GM12878 (cell line): ENCODE results near the gene UHRF1. TPM values are rescaled to one million over a fixed set of nuclear protein-coding genes. Genes with fewer than 3 reads are reported as not detected.

Experiments
- ATAC-seq: fragments of 200-7000 bp; cut with Tn5 transposase; 3 replicates; pipeline ENCODE4 v1.9.1; 2020; ENCODE audit warnings: mild to moderate bottlenecking, moderate library complexity
- BruUV-seq: library from RNA; stranded (reverse); fragments of 400-500 nt; replicated peaks from 2 replicates; lab custom pipeline; 2021; lab: Mats Ljungman, UMichigan
- CTCF ChIA-PET: fragments of 300-600 bp; sonication (Branson Sonifier 250); formaldehyde crosslinking; extraction: SDS; loops from one replicate; lab custom pipeline; 2021; ENCODE audit warnings: inconsistent platforms; lab: Yijun Ruan, JAX
- POLR2A ChIA-PET: fragments of 350-600 bp; formaldehyde crosslinking; extraction: SDS; loops from one replicate; lab custom pipeline; 2021; ENCODE audit warnings: inconsistent platforms; lab: Charles Lee
- RAD21 ChIA-PET: fragments of 300-600 bp; sonication (Branson Sonifier 250); formaldehyde crosslinking; loops from one replicate; lab custom pipeline; 2023; ENCODE audit warnings: antibody characterized with exemption; ENCODE audit not compliant: unreplicated experiment; lab: Charles Lee
- SMC1A ChIA-PET: fragments of 300-600 bp; sonication (Branson Sonifier 250); formaldehyde crosslinking; loops from one replicate; lab custom pipeline; 2023; ENCODE audit not compliant: unreplicated experiment, uncharacterized antibody; lab: Charles Lee
- DNase-seq: peaks from one replicate; pipeline ENCODE4 v3.0.0-alpha.2; 2011; ENCODE audit warnings: low read depth, low spot score
- FAIRE-seq: peaks from 3 replicates; lab custom pipeline; 2011; peaks lifted over from hg19 to GRCh38; lab: Jason Lieb, UNC
- H2AFZ ChIP-seq: 2 replicates; pipeline ENCODE4 v1.6.0; 2011; ENCODE audit warnings: low read depth, low read length, control low read depth; ENCODE audit not compliant: control insufficient read depth
- H3K27ac ChIP-seq: 2 replicates; pipeline ENCODE4 v1.5.1; 2011; ENCODE audit warnings: control low read depth; ENCODE audit not compliant: control insufficient read depth, insufficient read depth
- H3K27me3 ChIP-seq, 2 experiments: replicated peaks in 1 of 2; 2 replicates each; pipeline versions ENCODE4 v1.6.0 to v1.6.1; 2011; ENCODE audit warnings: low read length in 1 of 2; ENCODE audit not compliant: control insufficient read depth in 2 of 2, insufficient read depth in 2 of 2
- H3K36me3 ChIP-seq, 2 experiments: 2 replicates each; pipeline ENCODE4 v1.5.1; 2011; ENCODE audit warnings: low read length in 1 of 2; ENCODE audit not compliant: control insufficient read depth in 2 of 2, insufficient read depth in 2 of 2
- H3K4me1 ChIP-seq: 2 replicates; pipeline ENCODE4 v1.6.1; 2011; ENCODE audit warnings: mild to moderate bottlenecking, low read length, moderate library complexity, mixed read lengths; ENCODE audit not compliant: control insufficient read depth, insufficient read depth
- H3K4me2 ChIP-seq: 2 replicates; pipeline ENCODE4 v1.6.0; 2011; ENCODE audit warnings: control low read depth; ENCODE audit not compliant: control insufficient read depth, insufficient read depth
- H3K4me3 ChIP-seq: fragments of 200-600 bp; sonication (generic); 2 replicates; pipeline ENCODE4 v1.5.1; 2016
- H3K79me2 ChIP-seq: 2 replicates; pipeline ENCODE4 v1.6.0; 2011; ENCODE audit warnings: low read length; ENCODE audit not compliant: control insufficient read depth, insufficient read depth
- H3K9ac ChIP-seq: 2 replicates; pipeline ENCODE4 v1.8.0; 2011; ENCODE audit warnings: low read length, control low read depth, mixed read lengths; ENCODE audit not compliant: control insufficient read depth, insufficient read depth
- H3K9me3 ChIP-seq: replicated peaks from 3 replicates; pipeline ENCODE4 v1.5.1; 2011; ENCODE audit warnings: mild to moderate bottlenecking, low read length; ENCODE audit not compliant: control insufficient read depth, insufficient read depth
- H4K20me1 ChIP-seq: 2 replicates; pipeline ENCODE4 v1.6.0; 2011; ENCODE audit not compliant: control insufficient read depth, insufficient read depth
- ASH2L ChIP-seq: fragments of 300-600, 200-600 bp; sonication (generic); IDR thresholded peaks from 2 replicates; pipeline ENCODE4 v1.6.1; 2017; ENCODE audit warnings: low read depth, mild to moderate bottlenecking, borderline replicate concordance
- BMI1 ChIP-seq: fragments of 450-650 bp; IDR thresholded peaks from 2 replicates; pipeline ENCODE4 v1.6.1; 2016; ENCODE audit warnings: mild to moderate bottlenecking, moderate library complexity, borderline replicate concordance
- CEBPB ChIP-seq, 2 experiments: fragments of 150-350 bp in 1 of 2; IDR thresholded peaks; 2 replicates each; pipeline ENCODE4 v1.6.1; 2012 to 2014; ENCODE audit warnings: low read depth in 2 of 2, low read length in 2 of 2, borderline replicate concordance in 1 of 2, inconsistent platforms in 1 of 2
- E2F8 ChIP-seq: fragments of 450-650 bp; IDR thresholded peaks from 2 replicates; pipeline ENCODE4 v1.6.1; 2018; ENCODE audit warnings: mild to moderate bottlenecking, low read depth, moderate library complexity; ENCODE audit not compliant: partially characterized antibody
- MXI1 ChIP-seq: fragments of 150-350 bp; IDR thresholded peaks from 2 replicates; pipeline ENCODE4 v1.6.1; 2011; ENCODE audit warnings: low read depth, mild to moderate bottlenecking, inconsistent platforms, low read length, improper control_type of control experiment
- NBN ChIP-seq: fragments of 450-650 bp; IDR thresholded peaks from 2 replicates; pipeline ENCODE4 v1.6.1; 2016
- PBX3 ChIP-seq: IDR thresholded peaks from 2 replicates; pipeline ENCODE4 v1.6.1; 2011; ENCODE audit warnings: mild to moderate bottlenecking, low read depth, low read length, moderate library complexity; ENCODE audit not compliant: insufficient replicate concordance
- SMC3 ChIP-seq: IDR thresholded peaks from 2 replicates; pipeline ENCODE4 v1.6.1; 2011; ENCODE audit warnings: low read length, improper control_type of control experiment, borderline replicate concordance
- ZNF687 ChIP-seq: fragments of 450-650 bp; IDR thresholded peaks from 2 replicates; pipeline ENCODE4 v1.6.1; 2017; ENCODE audit warnings: mild to moderate bottlenecking, moderate library complexity
- WGBS: methylation state at CpG from one replicate; pipeline ENCODE4 v1.1.6; 2016; ENCODE audit warnings: low lambda C conversion rate; ENCODE audit not compliant: insufficient replicate concordance, insufficient coverage; ENCODE audit errors: missing lambda C conversion rate; 5-methylcytosine and 5-hydroxymethylcytosine counted together
- in situ Hi-C: fragments of 300-500 bp; cut with MboI; formaldehyde crosslinking; loops from 9 replicates; pipeline ENCODE4 v1.14.3; 2018; ENCODE audit warnings: mixed read lengths
- intact Hi-C: fragments of 100-400 bp; cut with micrococcal nuclease; formaldehyde crosslinking; loops from one replicate; pipeline ENCODE4 v1.14.2; 2022; ENCODE audit not compliant: unreplicated experiment
- polyA plus RNA-seq, 11 experiments: library from polyadenylated mRNA; depleted of rRNA in 4 of 11; unstranded in 6 of 11; stranded (reverse) in 5 of 11; fragments of >200 nt; fragmentation: Nextera tagmentation in 4 of 11; fragmentation: Illumina TruSeq in 1 of 11; extraction: Ambion mirVana in 4 of 11; extraction: Trizol in 1 of 11; gene quantifications; 1 replicate in 1 of 11; 2 replicates in 10 of 11; pipeline versions ENCODE4 v1.2.1 to v1.2.3, GENCODE V29; 2011 to 2016; ENCODE audit warnings: inconsistent platforms in 2 of 11, missing spikeins in 2 of 11, low read depth in 1 of 11
- total RNA-seq, 4 experiments: library from RNA; depleted of rRNA in 3 of 4; stranded (reverse); fragments of >200 nt in 3 of 4; fragmentation: Illumina TruSeq in 1 of 4; extraction: Trizol in 1 of 4; gene quantifications; 2 replicates each; pipeline versions ENCODE4 v1.2.1 to v1.2.3, GENCODE V29; 2013 to 2021
- TF ChIP-seq, protein P1 (sequence below): IDR thresholded peaks from 2 replicates; pipeline ENCODE4 v1.6.1; 2012; ENCODE audit warnings: improper control_type of control experiment, low read depth, low read length; ENCODE audit not compliant: insufficient replicate concordance

The UHRF1 gene
- total and polyA plus RNA-seq, 10 of the 15 experiments (the other 5 are each of a cell fraction or from before 2014, with no cell fraction given) = 13.0 to 109 (median 37.7) TPM

DNA sequence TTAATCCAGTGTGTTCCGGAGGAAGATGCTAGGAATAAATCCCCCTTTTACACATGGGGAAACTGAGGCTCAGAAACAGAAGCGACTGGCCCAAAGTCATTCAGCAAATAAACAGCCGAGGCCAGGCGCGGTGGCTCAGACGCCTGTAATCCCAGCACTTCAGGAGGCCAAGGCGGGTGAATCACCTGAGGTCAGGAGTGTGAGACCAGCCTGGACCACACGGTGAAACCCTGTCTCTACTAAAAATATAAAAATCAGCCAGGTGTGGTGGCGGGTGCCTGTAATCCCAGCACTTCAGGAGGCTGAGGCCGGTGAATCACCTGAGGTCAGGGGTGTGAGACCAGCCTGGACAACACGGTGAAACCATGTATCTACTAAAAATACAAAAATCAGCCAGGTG is 30.3 kb upstream of the UHRF1 start:
- Histone ChIP-seq H3K27ac (no peak overlapping the region), H3K4me2 (no peak overlapping the region; the same call in 1 of the 2 replicates), H3K79me2 (no peaks in the 10 kb centered on the region), H2AFZ (peak overlapping the region; percentile 65), H3K27me3 (no peaks in the 10 kb centered on the region), H3K9ac (no peak overlapping the region), H3K36me3 (no peaks in the 10 kb centered on the region), H4K20me1 (no peaks in the 10 kb centered on the region), H3K4me3 (no peak overlapping the region), H3K9me3 (no peaks in the 10 kb centered on the region), H3K4me1 (peaks cover 6% of the 10 kb centered on the region)
- RAD21 ChIA-PET = no interaction called here
- ATAC-seq = no peak
- DNase-seq = no peak
- CTCF ChIA-PET = interaction anchor here (1.0 kb wide), 1 partner anchor 70 kb away, joined by 3 read pairs; no protein-coding TSS in a partner anchor
- in situ Hi-C loops = no loop called here
- POLR2A ChIA-PET = no interaction called here
- no TSS peak for BruUV-seq
- intact Hi-C loops = no loop called here
- 69% methylated on average over 11 of the region's 11 CpGs for WGBS
- no peak for FAIRE-seq
- SMC1A ChIA-PET = no interaction called here
- TF ChIP-seq SMC3 (no peak), PBX3 (no peak), CEBPB (IDR thresholded peaks at IDR 0.05; ENCODE audit: borderline replicate concordance in 1 of 2, low read depth in 2 of 2, low read length in 2 of 2) (no peak), BMI1 (no peak), NBN (no peak), ASH2L (no peak), MXI1 (no peak), E2F8 (no peak), ZNF687 (no peak)
- TF ChIP-seq, protein P1, sequence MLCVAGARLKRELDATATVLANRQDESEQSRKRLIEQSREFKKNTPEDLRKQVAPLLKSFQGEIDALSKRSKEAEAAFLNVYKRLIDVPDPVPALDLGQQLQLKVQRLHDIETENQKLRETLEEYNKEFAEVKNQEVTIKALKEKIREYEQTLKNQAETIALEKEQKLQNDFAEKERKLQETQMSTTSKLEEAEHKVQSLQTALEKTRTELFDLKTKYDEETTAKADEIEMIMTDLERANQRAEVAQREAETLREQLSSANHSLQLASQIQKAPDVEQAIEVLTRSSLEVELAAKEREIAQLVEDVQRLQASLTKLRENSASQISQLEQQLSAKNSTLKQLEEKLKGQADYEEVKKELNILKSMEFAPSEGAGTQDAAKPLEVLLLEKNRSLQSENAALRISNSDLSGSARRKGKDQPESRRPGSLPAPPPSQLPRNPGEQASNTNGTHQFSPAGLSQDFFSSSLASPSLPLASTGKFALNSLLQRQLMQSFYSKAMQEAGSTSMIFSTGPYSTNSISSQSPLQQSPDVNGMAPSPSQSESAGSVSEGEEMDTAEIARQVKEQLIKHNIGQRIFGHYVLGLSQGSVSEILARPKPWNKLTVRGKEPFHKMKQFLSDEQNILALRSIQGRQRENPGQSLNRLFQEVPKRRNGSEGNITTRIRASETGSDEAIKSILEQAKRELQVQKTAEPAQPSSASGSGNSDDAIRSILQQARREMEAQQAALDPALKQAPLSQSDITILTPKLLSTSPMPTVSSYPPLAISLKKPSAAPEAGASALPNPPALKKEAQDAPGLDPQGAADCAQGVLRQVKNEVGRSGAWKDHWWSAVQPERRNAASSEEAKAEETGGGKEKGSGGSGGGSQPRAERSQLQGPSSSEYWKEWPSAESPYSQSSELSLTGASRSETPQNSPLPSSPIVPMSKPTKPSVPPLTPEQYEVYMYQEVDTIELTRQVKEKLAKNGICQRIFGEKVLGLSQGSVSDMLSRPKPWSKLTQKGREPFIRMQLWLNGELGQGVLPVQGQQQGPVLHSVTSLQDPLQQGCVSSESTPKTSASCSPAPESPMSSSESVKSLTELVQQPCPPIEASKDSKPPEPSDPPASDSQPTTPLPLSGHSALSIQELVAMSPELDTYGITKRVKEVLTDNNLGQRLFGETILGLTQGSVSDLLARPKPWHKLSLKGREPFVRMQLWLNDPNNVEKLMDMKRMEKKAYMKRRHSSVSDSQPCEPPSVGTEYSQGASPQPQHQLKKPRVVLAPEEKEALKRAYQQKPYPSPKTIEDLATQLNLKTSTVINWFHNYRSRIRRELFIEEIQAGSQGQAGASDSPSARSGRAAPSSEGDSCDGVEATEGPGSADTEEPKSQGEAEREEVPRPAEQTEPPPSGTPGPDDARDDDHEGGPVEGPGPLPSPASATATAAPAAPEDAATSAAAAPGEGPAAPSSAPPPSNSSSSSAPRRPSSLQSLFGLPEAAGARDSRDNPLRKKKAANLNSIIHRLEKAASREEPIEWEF = no peak
